GM06990 (cell line): ENCODE data around the gene TOPORS.

Source experiments
- DNase-seq: peaks from one replicate; pipeline ENCODE4 v3.0.0-alpha.2; 2011; ENCODE audit not compliant: insufficient read length; ENCODE audit errors: extremely low read depth
- H3K27me3 ChIP-seq: replicated peaks from 2 replicates; pipeline ENCODE4 v1.6.0; 2011; ENCODE audit warnings: low read length; ENCODE audit not compliant: control insufficient read depth, insufficient read depth
- H3K36me3 ChIP-seq: 2 replicates; pipeline ENCODE4 v1.5.1; 2011; ENCODE audit warnings: low read length; ENCODE audit not compliant: control insufficient read depth, insufficient read depth
- H3K4me3 ChIP-seq: replicated peaks from 2 replicates; pipeline ENCODE4 v1.5.1; 2011; ENCODE audit warnings: low read depth, mild to moderate bottlenecking, control low read depth, low read length
- CTCF ChIP-seq: IDR thresholded peaks from 2 replicates; pipeline ENCODE4 v1.5.1; 2011; ENCODE audit warnings: low read length, control low read depth, mild to moderate bottlenecking, inconsistent platforms; ENCODE audit not compliant: insufficient read depth, poor library complexity, severe bottlenecking

Gene TOPORS

GRCh38 chr9:32558408-32558934 lies 6.1 kb upstream of the TOPORS start:
- TF ChIP-seq CTCF: no peak
- no peaks in the 10 kb centered on the region for H3K36me3 ChIP-seq
- DNase-seq: no peak
- no peak overlapping the region for H3K4me3 ChIP-seq
- no peaks in the 10 kb centered on the region for H3K27me3 ChIP-seq

GRCh38 chr9:32554591-32554990 lies 2.2 kb upstream of the TOPORS start:
- no peak for DNase-seq
- no peak for TF ChIP-seq CTCF
- Histone ChIP-seq H3K36me3 (no peaks in the 10 kb centered on the region), H3K27me3 (no peaks in the 10 kb centered on the region), H3K4me3 (no peak overlapping the region)

- no peak for DNase-seq
- Histone ChIP-seq H3K4me3 (no peak overlapping the region), H3K36me3 (no peaks in the 10 kb centered on the region), H3K27me3 (no peaks in the 10 kb centered on the region)
- TF ChIP-seq CTCF: no peak
Observed at GRCh38 chr9:32554107-32554506, 1.7 kb upstream of the TOPORS start.

GRCh38 chr9:32551276-32552051 lies 922 bp downstream of the TOPORS start:
- peak overlapping the region; percentile 85 for H3K4me3 ChIP-seq
- H3K36me3 ChIP-seq: no peaks in the 10 kb centered on the region; the same call in 1 of the 2 replicates
- DNase-seq: peak; percentile 52
- no peaks in the 10 kb centered on the region for H3K27me3 ChIP-seq
- TF ChIP-seq CTCF: no peak

GRCh38 chr9:32550562-32551275 lies 1.7 kb downstream of the TOPORS start:
- H3K27me3 ChIP-seq: no peaks in the 10 kb centered on the region
- peak overlapping the region; percentile 85 for H3K4me3 ChIP-seq
- TF ChIP-seq CTCF: peak; percentile 25
- DNase-seq: peak; percentile 91
- H3K36me3 ChIP-seq: no peaks in the 10 kb centered on the region; the same call in 1 of the 2 replicates
